ENCODE data around the gene GFOD1.

GFOD1 gene

GRCh38 chr6:13372076-13372475 is 115.3 kb downstream of the GFOD1 start:
- no peak for TF ChIP-seq CTCF (IDR thresholded peaks at IDR 0.05; ENCODE audit: insufficient read depth, low read depth, low read length, missing control alignments)
- H3K4me3 ChIP-seq (ENCODE audit: low read depth, low read length): no peak overlapping the region
- DNase-seq (ENCODE audit: low read depth): no peak

DNA sequence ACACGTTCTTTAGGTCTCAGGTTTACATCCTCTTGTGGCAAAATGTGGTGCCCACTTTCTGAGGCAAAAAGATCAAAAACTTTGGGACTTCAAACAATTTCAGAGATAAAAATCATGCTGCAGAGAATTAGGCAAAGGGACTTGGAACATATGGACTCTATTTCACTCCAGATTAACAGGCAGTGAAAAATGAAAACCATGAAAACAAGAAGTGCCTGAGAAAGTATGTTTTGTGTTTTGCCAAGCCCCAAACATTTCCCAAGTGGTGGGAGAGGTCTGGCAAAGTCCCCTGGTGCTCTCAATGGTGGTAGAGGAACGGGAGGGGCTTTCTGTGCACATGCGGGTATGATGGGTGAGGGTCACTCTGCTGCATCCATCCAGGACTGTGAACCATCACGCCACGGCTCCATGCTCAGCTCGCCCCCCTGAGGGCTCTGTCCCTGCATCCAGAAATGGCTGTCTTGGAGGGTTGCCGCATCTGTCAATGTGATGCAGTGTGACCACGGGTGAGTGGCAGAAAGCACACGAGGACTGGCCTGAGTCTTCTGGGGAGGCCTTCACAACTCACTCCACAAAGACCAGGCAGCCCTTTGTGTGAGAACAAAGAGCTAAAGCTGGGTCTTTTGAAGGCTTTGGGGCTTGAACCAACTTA is 115.9 kb downstream of the GFOD1 start:
- no peak for DNase-seq (ENCODE audit: low read depth)
- H3K4me3 ChIP-seq (ENCODE audit: low read depth, low read length): no peak overlapping the region
- no peak for TF ChIP-seq CTCF (IDR thresholded peaks at IDR 0.05; ENCODE audit: insufficient read depth, low read depth, low read length, missing control alignments)

DNA sequence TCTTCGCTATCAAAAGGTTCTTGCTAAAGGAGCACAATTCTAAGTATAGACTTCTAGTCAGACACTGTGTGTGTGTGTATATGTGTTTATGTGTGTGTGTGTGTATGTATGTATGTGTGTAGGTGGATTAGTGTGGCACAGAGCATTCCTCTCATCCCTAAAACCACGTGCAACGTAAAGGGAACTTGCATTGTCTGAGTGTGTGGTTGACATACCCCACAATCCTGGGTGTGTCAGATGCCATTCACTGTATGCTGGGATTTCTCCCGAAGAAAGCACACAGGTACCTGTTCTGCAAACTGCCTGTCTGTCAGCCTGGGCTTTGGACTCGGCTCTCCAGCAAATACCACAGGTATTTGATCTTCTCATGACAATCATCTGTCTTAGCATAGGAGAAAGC is 116.8 kb downstream of the GFOD1 start:
- no peak for TF ChIP-seq CTCF (IDR thresholded peaks at IDR 0.05; ENCODE audit: insufficient read depth, low read depth, low read length, missing control alignments)
- no peak overlapping the region for H3K4me3 ChIP-seq (ENCODE audit: low read depth, low read length)
- no peak for DNase-seq (ENCODE audit: low read depth)

DNA sequence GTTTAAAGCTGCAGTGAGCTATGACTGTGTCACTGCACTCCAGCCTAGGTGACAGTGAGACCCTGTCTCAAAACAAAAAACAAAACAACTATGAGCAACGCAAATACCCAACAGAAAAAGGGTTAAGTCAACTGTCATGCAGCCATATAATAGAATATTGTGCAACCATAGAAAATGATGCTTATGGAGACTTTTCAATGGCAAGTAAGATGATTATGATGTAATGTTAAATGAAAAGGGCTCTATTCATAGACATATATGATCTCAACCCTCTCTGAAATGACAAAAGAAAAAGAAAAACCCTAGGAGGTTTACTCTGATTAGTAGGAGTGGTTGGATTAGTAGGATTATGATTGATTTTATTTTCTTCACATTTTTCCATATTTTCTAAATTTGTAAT is 117.8 kb downstream of the GFOD1 start:
- TF ChIP-seq CTCF (IDR thresholded peaks at IDR 0.05; ENCODE audit: insufficient read depth, low read depth, low read length, missing control alignments): no peak
- H3K4me3 ChIP-seq (ENCODE audit: low read depth, low read length): no peak overlapping the region
- DNase-seq (ENCODE audit: low read depth): no peak

- H3K4me3 ChIP-seq (ENCODE audit: low read depth, low read length): no peak overlapping the region
- DNase-seq (ENCODE audit: low read depth): no peak
- no peak for TF ChIP-seq CTCF (IDR thresholded peaks at IDR 0.05; ENCODE audit: insufficient read depth, low read depth, low read length, missing control alignments)
Measured at GRCh38 chr6:13368731-13369115, 118.7 kb downstream of the GFOD1 start.

DNA sequence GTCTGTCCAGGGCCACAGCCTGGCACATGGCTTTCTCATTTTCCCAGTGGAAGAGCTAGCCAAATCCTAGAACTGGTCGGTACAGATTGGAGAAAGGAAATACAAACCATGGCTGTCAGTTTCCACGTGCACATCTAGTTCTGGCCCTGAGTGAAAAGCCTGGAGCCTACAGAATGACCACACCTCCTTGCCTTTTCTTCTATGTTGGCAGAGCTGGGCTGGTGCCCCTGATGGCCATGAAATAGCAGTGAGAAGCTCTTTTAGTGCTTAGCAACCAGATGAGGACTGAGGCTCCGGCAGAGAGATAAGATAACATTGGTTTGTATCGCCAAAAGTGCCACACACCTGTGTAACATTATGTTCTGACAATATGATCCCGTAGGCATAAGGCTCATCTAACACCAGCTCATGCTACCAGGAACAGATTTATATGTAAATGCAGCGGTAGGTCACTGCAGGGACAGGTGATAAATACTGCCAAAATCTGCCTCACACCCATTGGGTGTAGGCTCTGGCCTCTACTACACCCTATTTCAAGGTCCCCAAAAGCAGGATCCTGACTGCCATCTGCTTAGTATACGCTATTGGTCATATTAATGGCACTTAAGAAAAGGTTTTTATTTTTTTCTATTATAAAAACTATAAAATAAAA is 119.2 kb downstream of the GFOD1 start:
- H3K4me3 ChIP-seq (ENCODE audit: low read depth, low read length): no peak overlapping the region
- DNase-seq (ENCODE audit: low read depth): no peak
- no peak for TF ChIP-seq CTCF (IDR thresholded peaks at IDR 0.05; ENCODE audit: insufficient read depth, low read depth, low read length, missing control alignments)

- TF ChIP-seq CTCF (IDR thresholded peaks at IDR 0.05; ENCODE audit: insufficient read depth, low read depth, low read length, missing control alignments): no peak
- H3K4me3 ChIP-seq (ENCODE audit: low read depth, low read length): no peak overlapping the region
- DNase-seq (ENCODE audit: low read depth): no peak
Measured at GRCh38 chr6:13367396-13367795, 120.0 kb downstream of the GFOD1 start.

Data from GM12865 (cell line).